NB4 (cell line): ENCODE measurements around the gene MBTPS2.

Source experiments
- MYC ChIP-seq: IDR thresholded peaks from 2 replicates; pipeline ENCODE4 v1.6.1; 2011; ENCODE audit warnings: low read depth, low read length
- POLR2A ChIP-seq: IDR thresholded peaks from 2 replicates; pipeline ENCODE4 v1.6.1; 2011; ENCODE audit warnings: mild to moderate bottlenecking; ENCODE audit not compliant: insufficient read length; ENCODE audit errors: extremely low read depth
- TF ChIP-seq, protein P1 (sequence below): IDR thresholded peaks from one replicate; pipeline ENCODE4 v1.5.1; 2012; ENCODE audit warnings: low read depth, low read length

DNA sequence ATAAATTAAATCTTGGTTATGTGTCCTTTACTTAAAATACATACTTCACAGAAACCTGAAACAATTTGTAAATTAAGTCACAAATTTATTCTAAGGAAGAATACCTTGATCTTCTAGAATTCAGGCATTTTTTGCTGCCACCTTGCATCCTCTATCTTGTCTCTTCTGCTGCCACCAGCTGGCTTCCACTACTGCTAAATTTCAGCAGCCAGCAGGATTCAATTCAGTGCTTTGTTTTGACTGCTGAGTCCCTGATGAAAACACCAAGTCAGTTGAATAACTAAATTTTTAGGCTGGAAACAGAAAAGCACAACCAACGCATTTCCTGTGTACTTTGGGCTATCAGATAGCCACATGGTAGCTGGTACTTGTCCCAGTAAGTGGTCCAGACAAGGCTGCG lies 2.4 kb upstream of the MBTPS2 start:
- no peak for TF ChIP-seq POLR2A
- no peak for TF ChIP-seq MYC
- TF ChIP-seq, protein P1, sequence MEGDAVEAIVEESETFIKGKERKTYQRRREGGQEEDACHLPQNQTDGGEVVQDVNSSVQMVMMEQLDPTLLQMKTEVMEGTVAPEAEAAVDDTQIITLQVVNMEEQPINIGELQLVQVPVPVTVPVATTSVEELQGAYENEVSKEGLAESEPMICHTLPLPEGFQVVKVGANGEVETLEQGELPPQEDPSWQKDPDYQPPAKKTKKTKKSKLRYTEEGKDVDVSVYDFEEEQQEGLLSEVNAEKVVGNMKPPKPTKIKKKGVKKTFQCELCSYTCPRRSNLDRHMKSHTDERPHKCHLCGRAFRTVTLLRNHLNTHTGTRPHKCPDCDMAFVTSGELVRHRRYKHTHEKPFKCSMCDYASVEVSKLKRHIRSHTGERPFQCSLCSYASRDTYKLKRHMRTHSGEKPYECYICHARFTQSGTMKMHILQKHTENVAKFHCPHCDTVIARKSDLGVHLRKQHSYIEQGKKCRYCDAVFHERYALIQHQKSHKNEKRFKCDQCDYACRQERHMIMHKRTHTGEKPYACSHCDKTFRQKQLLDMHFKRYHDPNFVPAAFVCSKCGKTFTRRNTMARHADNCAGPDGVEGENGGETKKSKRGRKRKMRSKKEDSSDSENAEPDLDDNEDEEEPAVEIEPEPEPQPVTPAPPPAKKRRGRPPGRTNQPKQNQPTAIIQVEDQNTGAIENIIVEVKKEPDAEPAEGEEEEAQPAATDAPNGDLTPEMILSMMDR: no peak
